GM23248 (cell line): ENCODE results near the gene GSG1L. TPM values are rescaled to one million over a fixed set of nuclear protein-coding genes. Genes with fewer than 3 reads are reported as not detected.

Experiments used
- DNase-seq: peaks from one replicate; pipeline ENCODE4 v3.0.0-alpha.2; 2015
- H2AFZ ChIP-seq: fragments of 200-600 bp; sonication (generic); 2 replicates; pipeline ENCODE4 v1.6.1; 2016; ENCODE audit warnings: antibody characterized with exemption
- H3F3A ChIP-seq: fragments of 200-600 bp; sonication (generic); 2 replicates; pipeline ENCODE4 v1.6.1; 2016; ENCODE audit warnings: mild to moderate bottlenecking, antibody characterized with exemption, mixed run types; ENCODE audit not compliant: insufficient read depth
- H3K27ac ChIP-seq: fragments of 200-600 bp; sonication (generic); 2 replicates; pipeline ENCODE4 v1.5.1; 2016; ENCODE audit warnings: mild to moderate bottlenecking
- H3K27me3 ChIP-seq: fragments of 200-600 bp; sonication (generic); replicated peaks from 2 replicates; pipeline ENCODE4 v1.6.1; 2016; ENCODE audit warnings: mild to moderate bottlenecking; ENCODE audit not compliant: insufficient read depth
- H3K36me3 ChIP-seq: fragments of 200-600 bp; sonication (generic); 2 replicates; pipeline ENCODE4 v1.6.1; 2016; ENCODE audit warnings: low read depth, mild to moderate bottlenecking
- H3K4me1 ChIP-seq: fragments of 200-600 bp; sonication (generic); 2 replicates; pipeline ENCODE4 v1.6.1; 2016; ENCODE audit warnings: mild to moderate bottlenecking; ENCODE audit not compliant: insufficient read depth
- H3K4me2 ChIP-seq: fragments of 200-600 bp; sonication (generic); one replicate; pipeline ENCODE4 v1.6.1; 2016; ENCODE audit warnings: mild to moderate bottlenecking; ENCODE audit not compliant: unreplicated experiment
- H3K4me3 ChIP-seq: fragments of 200-600 bp; sonication (generic); 2 replicates; pipeline ENCODE4 v1.5.1; 2016; ENCODE audit warnings: mild to moderate bottlenecking
- H3K79me2 ChIP-seq: fragments of 200-600 bp; sonication (generic); 2 replicates; pipeline ENCODE4 v1.6.1; 2016; ENCODE audit warnings: mild to moderate bottlenecking; ENCODE audit not compliant: insufficient read depth
- H3K9ac ChIP-seq: fragments of 200-600 bp; sonication (generic); 2 replicates; pipeline ENCODE4 v1.6.1; 2016; ENCODE audit warnings: mild to moderate bottlenecking
- H3K9me2 ChIP-seq: fragments of 200-600 bp; sonication (generic); 2 replicates; pipeline ENCODE4 v1.6.1; 2016; ENCODE audit warnings: mixed run types, mild to moderate bottlenecking, moderate library complexity; ENCODE audit not compliant: insufficient read depth
- H3K9me3 ChIP-seq: fragments of 200-600 bp; sonication (generic); one replicate; pipeline ENCODE4 v1.6.1; 2017; ENCODE audit warnings: low read depth
- H4K20me1 ChIP-seq: fragments of 200-600 bp; sonication (generic); 2 replicates; pipeline ENCODE4 v1.6.0; 2016; ENCODE audit not compliant: insufficient read depth
- EZH2 ChIP-seq: fragments of 200-600 bp; sonication (generic); IDR thresholded peaks from 2 replicates; pipeline ENCODE4 v1.6.1; 2018; ENCODE audit warnings: antibody characterized with exemption, mild to moderate bottlenecking; ENCODE audit not compliant: insufficient read depth, poor library complexity, severe bottlenecking
- EZH2phosphoT487 ChIP-seq: fragments of 200-600 bp; sonication (generic); IDR thresholded peaks from 2 replicates; pipeline ENCODE4 v1.6.1; 2018; ENCODE audit warnings: antibody characterized with exemption, moderate library complexity, mild to moderate bottlenecking, low read depth; ENCODE audit not compliant: insufficient read depth
- WGBS, 2 experiments: methylation state at CpG; one replicate each; pipeline ENCODE4 v1.1.6; 2015 to 2017; ENCODE audit warnings: low lambda C conversion rate in 2 of 2, low coverage in 1 of 2; ENCODE audit errors: missing lambda C conversion rate in 2 of 2; 5-methylcytosine and 5-hydroxymethylcytosine counted together
- in situ Hi-C: fragments of 300-500 bp; cut with MboI; formaldehyde crosslinking; loops from 2 replicates; pipeline ENCODE4 v1.15.0; 2020
- polyA plus RNA-seq: library from polyadenylated mRNA; unstranded; fragments of >200 nt; fragmentation: Nextera tagmentation; extraction: Ambion mirVana; gene quantifications from 2 replicates; pipeline ENCODE4 v1.2.1, GENCODE V29; 2016
- total RNA-seq: library from RNA; depleted of rRNA; stranded (reverse); fragments of >200 nt; shearing (Covaris generic); gene quantifications from 2 replicates; pipeline ENCODE4 v1.2.3, GENCODE V29; 2014

The GSG1L gene
- total and polyA plus RNA-seq, 2 experiments from 2014 or later = not detected

DNA sequence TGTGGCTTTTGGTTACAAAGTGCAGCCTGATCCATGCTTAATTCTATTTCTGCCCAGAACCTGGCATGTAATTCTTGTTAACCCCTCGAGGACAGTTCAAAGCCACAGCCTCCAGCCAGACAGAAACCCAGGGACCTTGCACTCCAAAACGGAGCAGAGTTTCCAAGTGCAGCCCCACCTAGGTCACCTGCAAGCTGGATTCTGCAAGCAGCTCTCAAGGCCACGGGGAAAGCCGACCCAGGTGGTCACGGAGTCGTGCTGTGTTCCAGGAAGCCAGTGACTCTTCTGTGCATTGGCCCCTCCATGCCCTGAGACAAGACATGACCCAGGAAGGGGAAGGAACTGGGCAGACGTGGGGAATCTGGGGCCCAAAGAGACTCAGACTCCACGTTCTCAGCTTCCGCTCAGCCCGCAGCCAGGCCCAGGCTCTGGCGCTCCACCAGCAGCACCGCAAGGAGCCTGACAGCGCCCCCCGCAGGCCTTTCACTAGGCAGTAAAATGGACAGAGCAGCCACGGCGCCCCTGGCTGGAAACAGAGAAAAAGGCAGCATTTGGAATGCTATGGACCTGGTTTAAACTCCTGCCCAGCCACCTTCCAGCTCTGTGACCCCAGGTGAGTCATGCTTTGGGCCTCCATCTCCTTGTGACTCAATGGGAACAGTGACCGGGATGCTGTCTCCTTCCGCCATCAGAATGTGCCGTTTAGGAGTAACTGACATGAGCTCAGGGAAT, 27.3 kb upstream of the GSG1L start:
- TF ChIP-seq EZH2phosphoT487 (no peak), EZH2 (no peak)
- Histone ChIP-seq H3K27me3 (no peaks in the 10 kb centered on the region), H4K20me1 (no peaks in the 10 kb centered on the region), H3K9me2 (no peaks in the 10 kb centered on the region), H3K36me3 (no peaks in the 10 kb centered on the region), H3K4me1 (peaks cover 7% of the 10 kb centered on the region; the same call in 1 of the 2 replicates), H3K79me2 (no peaks in the 10 kb centered on the region), H2AFZ (no peak overlapping the region), H3F3A (peaks cover 5% of the 10 kb centered on the region; the same call in 1 of the 2 replicates), H3K4me3 (no peak overlapping the region), H3K27ac (no peak overlapping the region), H3K9ac (no peak overlapping the region), H3K4me2 (no peak overlapping the region), H3K9me3 (no peaks in the 10 kb centered on the region)
- whole genome bisulfite sequencing, 2 experiments = 67 to 75% methylated on average over 19 of the region's 19 CpGs
- DNase-seq = peak; percentile 65
- in situ Hi-C loops = no loop called here

DNA sequence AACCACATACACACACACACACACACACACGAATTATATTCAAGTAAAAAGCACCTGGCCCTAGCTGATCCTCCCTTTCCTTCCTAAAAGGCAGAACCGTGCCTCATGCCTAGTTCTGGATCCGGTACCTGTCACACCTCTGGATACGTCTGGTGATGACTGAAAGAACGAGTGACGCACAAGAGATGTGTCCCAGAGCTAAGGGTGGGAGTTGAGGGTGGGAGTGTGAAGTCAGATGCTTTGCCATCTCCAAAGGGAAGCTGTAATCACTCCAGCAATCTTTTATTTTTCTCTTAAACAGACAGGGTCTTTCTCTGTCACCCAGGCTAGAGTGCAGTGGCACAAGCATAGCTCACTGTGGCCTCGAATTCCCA, 26.5 kb upstream of the GSG1L start:
- H3K9ac ChIP-seq = no peak overlapping the region
- H3K4me1 ChIP-seq = peaks cover 7% of the 10 kb centered on the region; the same call in 1 of the 2 replicates
- H2AFZ ChIP-seq = no peak overlapping the region
- no peaks in the 10 kb centered on the region for H4K20me1 ChIP-seq
- no peak overlapping the region for H3K4me3 ChIP-seq
- H3K9me3 ChIP-seq = no peaks in the 10 kb centered on the region
- no peaks in the 10 kb centered on the region for H3K9me2 ChIP-seq
- H3F3A ChIP-seq = peaks cover 5% of the 10 kb centered on the region; the same call in 1 of the 2 replicates
- TF ChIP-seq EZH2phosphoT487 (no peak), EZH2 (no peak)
- H3K79me2 ChIP-seq = no peaks in the 10 kb centered on the region
- no peaks in the 10 kb centered on the region for H3K27me3 ChIP-seq
- no peak overlapping the region for H3K4me2 ChIP-seq
- WGBS, 2 experiments = 80% methylated on average over 7 of the region's 7 CpGs
- no peaks in the 10 kb centered on the region for H3K36me3 ChIP-seq
- H3K27ac ChIP-seq = no peak overlapping the region
- in situ Hi-C loops = no loop called here
- no peak for DNase-seq

- Histone ChIP-seq H3K9ac (no peak overlapping the region), H3K79me2 (no peaks in the 10 kb centered on the region), H3K4me3 (no peak overlapping the region), H3K36me3 (no peaks in the 10 kb centered on the region), H3K4me2 (no peak overlapping the region), H3F3A (peaks cover 5% of the 10 kb centered on the region; the same call in 1 of the 2 replicates), H4K20me1 (no peaks in the 10 kb centered on the region), H3K27me3 (no peaks in the 10 kb centered on the region), H3K4me1 (peaks cover 7% of the 10 kb centered on the region; the same call in 1 of the 2 replicates), H3K9me3 (no peaks in the 10 kb centered on the region), H3K27ac (no peak overlapping the region), H2AFZ (no peak overlapping the region), H3K9me2 (no peaks in the 10 kb centered on the region)
- WGBS, 2 experiments = 94% methylated on average over 3 of the region's 3 CpGs; no CpG with 5 or more reads in 1 of the 2 experiments
- TF ChIP-seq EZH2phosphoT487 (no peak), EZH2 (no peak)
- DNase-seq = no peak
- in situ Hi-C loops = no loop called here
Observed at GRCh38 chr16:28089205-28089991, 25.9 kb upstream of the GSG1L start.

- H3F3A ChIP-seq = peaks cover 5% of the 10 kb centered on the region; the same call in 1 of the 2 replicates
- no peaks in the 10 kb centered on the region for H3K9me3 ChIP-seq
- no peak overlapping the region for H3K4me3 ChIP-seq
- DNase-seq = no peak
- no peaks in the 10 kb centered on the region for H4K20me1 ChIP-seq
- no peaks in the 10 kb centered on the region for H3K27me3 ChIP-seq
- H3K27ac ChIP-seq = no peak overlapping the region
- H3K36me3 ChIP-seq = no peaks in the 10 kb centered on the region
- peaks cover 7% of the 10 kb centered on the region; the same call in 1 of the 2 replicates for H3K4me1 ChIP-seq
- TF ChIP-seq EZH2 (no peak), EZH2phosphoT487 (no peak)
- no peaks in the 10 kb centered on the region for H3K79me2 ChIP-seq
- H3K9me2 ChIP-seq = no peaks in the 10 kb centered on the region
- in situ Hi-C loops = no loop called here
- no peak overlapping the region for H3K9ac ChIP-seq
- no peak overlapping the region for H2AFZ ChIP-seq
- H3K4me2 ChIP-seq = no peak overlapping the region
- 73 to 76% methylated on average over 7 of the region's 7 CpGs for WGBS, 2 experiments
Observed at GRCh38 chr16:28087675-28088300, 24.3 kb upstream of the GSG1L start.
